22Rv1 (cell line): ENCODE measurements around the gene E2F6.

Source experiments
- H3K27ac ChIP-seq: fragments of 450-650 bp; 2 replicates; pipeline ENCODE4 v1.5.1; 2017
- CTCF ChIP-seq: fragments of 450-650 bp; IDR thresholded peaks from 2 replicates; pipeline ENCODE4 v1.5.1; 2017; ENCODE audit warnings: mild to moderate bottlenecking
- ZFX ChIP-seq: fragments of 450-650 bp; IDR thresholded peaks from 2 replicates; pipeline ENCODE4 v1.6.1; 2017; ENCODE audit warnings: antibody characterized with exemption, borderline replicate concordance

E2F6 gene

DNA sequence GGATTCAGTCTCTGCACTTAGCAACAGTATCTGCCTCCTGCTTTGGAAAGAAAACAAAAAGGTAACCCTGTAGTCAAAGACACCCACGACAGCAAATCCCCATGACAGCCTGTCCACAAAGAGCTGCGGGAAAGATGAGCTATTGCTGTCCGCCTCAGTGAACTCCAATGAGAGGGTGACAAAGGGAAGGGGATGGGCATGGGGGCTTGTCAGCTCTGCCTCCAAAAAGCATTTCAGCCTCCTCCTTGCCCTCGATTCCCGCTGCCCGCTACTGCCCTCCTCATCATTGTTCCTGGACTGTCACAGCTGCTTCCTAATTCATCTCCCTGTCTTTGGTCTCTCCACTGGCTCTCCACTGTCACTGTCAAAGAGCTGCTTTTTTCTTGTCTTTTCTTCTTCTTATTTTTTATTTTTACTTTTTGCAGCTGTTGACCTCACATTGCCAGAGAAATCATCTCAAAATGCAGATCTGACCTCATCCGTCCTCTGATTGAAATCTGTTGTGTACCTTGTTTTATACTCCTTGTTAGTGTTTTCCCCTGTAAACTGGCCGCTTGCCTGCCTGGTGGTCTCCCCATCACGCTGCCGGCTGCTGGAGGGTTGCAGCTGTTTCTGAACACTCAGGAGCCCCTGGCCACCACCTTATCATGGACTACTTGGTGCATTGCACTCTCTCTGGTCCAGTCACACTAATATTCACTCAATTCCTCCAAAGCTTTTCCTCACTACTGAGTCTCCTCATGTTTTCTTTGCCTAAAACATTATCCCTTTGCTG is 7.9 kb upstream of the E2F6 start:
- TF ChIP-seq ZFX, result no peak
- TF ChIP-seq CTCF, result no peak
- H3K27ac ChIP-seq, result no peak overlapping the region

DNA sequence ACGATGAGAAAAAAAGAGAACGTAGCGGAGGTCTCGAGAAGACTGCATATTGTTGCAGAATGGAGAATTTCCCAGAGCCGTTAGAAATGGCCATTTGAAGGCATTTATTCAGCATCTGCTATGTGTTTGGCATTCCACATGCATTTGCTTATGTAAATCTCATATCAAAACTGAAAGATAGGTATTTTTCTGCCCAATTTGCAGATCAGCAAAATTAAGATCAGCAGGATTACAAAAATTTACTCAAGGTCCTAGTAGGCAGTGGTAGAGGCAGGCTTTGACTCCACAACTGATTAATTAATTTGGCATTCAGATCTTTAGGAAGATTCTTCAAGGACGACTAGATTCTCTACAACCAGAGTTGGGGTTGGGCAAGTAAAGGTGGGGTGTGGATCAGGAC is 1.8 kb upstream of the E2F6 start:
- TF ChIP-seq CTCF, result no peak
- no peak for TF ChIP-seq ZFX
- H3K27ac ChIP-seq, result no peak overlapping the region

DNA sequence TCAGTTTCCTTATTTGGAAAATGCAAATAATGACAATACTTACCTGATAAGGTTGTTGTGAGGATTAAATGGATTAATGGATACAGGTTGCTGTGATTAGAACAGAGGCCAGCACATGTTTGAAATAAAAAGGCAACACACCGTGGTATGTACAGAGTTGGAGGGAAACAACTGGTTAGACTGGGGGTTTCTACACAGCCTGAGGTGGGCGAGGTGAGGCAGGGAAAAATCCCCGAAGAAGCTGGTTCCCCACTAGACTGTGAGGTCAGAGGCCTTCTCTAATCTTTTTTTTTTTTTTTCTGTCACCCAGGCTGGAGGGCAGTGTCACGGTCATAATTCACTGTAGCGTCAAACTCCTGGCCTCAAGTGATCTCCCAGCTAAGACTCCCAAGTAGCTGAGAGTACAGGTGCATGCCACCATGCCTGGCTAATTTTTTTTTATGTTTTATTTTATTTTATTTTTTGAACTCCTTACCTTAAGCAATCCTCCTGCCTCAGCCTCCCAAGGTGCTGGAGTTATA is 1.2 kb upstream of the E2F6 start:
- TF ChIP-seq ZFX, result no peak
- no peak overlapping the region for H3K27ac ChIP-seq

GRCh38 chr2:11466307-11467128 is 557 bp upstream of the E2F6 start:
- no peak for TF ChIP-seq ZFX
- no peak for TF ChIP-seq CTCF
- H3K27ac ChIP-seq, result peak overlapping the region; percentile 71; the same call in 1 of the 2 replicates

GRCh38 chr2:11465110-11465484 is 864 bp downstream of the E2F6 start:
- peak overlapping the region; percentile 71 for H3K27ac ChIP-seq
- TF ChIP-seq ZFX, result no peak
- TF ChIP-seq CTCF, result no peak

DNA sequence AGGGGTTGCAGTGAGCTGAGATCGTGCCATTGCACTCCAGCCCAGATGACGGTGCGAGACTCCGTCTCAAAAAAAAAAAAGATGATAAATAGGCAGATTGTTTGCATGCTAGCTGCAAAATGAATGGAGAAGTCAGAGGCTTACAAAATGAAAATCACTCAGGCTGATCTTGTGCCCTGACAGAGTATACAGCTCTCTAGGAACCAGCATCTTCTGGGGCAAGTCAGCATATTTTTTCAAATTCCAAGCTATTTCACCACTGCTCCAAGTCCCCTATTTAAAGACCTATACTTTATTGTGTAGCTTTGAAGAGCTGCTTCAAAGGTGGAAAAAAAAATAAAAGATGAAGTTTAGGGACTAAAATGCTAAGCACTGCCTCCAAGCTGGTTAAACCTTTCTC is 6.1 kb downstream of the E2F6 start:
- no peak overlapping the region for H3K27ac ChIP-seq
- TF ChIP-seq CTCF (no peak), ZFX (no peak)

DNA sequence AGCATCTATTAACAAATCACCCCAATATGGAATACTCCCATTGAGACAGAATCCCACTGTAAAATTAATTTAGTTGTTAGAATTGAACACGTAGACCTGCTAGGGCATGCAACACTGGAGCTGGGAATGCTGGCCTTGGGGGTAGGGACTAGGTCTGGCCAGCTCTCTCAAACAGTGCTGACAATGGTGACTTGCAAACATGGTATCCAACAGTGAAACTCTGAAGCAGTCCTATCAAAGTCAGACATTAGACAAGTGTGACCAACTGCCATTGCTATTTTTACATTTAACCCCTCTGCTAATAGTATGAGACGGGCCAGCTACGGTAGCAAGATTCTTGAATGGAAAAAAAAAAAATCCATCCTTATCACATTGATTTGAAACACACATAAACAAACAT is 7.2 kb downstream of the E2F6 start:
- TF ChIP-seq ZFX (no peak), CTCF (no peak)
- no peak overlapping the region for H3K27ac ChIP-seq
